ENCODE results near the gene NEK1. TPM values are rescaled to one million over a fixed set of nuclear protein-coding genes. Genes with fewer than 3 reads are reported as not detected.

NEK1 gene
- total and polyA plus RNA-seq, 2 experiments from 2014 or later = 9.3 to 19.5 TPM

DNA sequence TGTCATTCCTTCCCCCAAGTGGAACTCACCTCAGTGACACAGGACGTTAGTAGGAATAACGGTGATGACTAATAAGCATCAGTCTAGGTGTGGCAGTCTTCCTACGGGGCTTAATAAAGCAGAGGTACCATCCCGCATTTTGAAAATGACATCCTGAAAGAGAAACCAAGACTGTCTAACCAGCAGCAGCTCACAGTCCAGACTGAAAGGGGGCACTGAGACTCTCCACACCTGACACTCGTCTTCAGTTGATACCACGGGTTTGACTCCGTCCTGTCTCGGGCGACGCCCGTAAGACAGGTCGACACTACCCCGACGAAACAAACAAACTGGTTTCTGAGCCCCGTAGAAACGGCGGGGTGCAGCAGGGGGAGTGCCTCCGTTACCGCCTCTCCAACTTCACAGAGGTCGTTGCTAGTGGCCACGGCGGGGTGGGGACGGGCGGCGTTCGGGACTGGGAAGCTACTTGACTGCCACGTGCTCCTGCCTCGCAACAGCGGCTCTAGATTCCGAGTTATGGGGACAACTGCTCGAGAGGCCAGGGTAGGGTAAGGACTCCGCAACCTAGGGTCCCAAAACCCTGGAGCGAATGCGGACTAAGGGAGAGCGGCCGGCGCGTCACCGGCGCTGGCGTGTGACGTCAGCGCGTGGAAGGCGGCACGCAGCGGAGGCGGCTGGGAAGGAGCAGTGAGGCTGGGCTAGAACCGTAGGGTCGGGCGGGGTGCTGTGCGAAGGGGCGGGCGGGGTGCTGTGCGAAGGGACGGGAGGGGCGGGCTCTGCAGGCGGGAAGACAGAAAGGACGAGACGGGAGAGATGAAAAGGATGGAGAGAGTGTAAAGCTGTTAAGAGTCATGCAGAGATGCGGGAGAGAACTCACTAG is at the start of gene NEK1 (continued):
- TF ChIP-seq REST (IDR thresholded peaks at IDR 0.05; ENCODE audit: unreplicated experiment) (no peak), STAT1 (IDR thresholded peaks at IDR 0.05; ENCODE audit: unreplicated experiment) (no peak)

GRCh38 chr4:169661761-169662160 is 49.4 kb upstream of the NEK1 start:
- H3K79me2 ChIP-seq (replicated peaks; ENCODE audit: insufficient read depth) = peaks cover 33% of the 10 kb centered on the region
- TF ChIP-seq CREB1 (CRISPR knock-in tag; IDR thresholded peaks at IDR 0.05; ENCODE audit: low read depth) = no peak
- TF ChIP-seq NANOG (IDR thresholded peaks at IDR 0.05; ENCODE audit: borderline replicate concordance) = no peak
- no peak for TF ChIP-seq EZH2 (IDR thresholded peaks at IDR 0.05; ENCODE audit: low read depth, unreplicated experiment)
- TF ChIP-seq, protein P1, sequence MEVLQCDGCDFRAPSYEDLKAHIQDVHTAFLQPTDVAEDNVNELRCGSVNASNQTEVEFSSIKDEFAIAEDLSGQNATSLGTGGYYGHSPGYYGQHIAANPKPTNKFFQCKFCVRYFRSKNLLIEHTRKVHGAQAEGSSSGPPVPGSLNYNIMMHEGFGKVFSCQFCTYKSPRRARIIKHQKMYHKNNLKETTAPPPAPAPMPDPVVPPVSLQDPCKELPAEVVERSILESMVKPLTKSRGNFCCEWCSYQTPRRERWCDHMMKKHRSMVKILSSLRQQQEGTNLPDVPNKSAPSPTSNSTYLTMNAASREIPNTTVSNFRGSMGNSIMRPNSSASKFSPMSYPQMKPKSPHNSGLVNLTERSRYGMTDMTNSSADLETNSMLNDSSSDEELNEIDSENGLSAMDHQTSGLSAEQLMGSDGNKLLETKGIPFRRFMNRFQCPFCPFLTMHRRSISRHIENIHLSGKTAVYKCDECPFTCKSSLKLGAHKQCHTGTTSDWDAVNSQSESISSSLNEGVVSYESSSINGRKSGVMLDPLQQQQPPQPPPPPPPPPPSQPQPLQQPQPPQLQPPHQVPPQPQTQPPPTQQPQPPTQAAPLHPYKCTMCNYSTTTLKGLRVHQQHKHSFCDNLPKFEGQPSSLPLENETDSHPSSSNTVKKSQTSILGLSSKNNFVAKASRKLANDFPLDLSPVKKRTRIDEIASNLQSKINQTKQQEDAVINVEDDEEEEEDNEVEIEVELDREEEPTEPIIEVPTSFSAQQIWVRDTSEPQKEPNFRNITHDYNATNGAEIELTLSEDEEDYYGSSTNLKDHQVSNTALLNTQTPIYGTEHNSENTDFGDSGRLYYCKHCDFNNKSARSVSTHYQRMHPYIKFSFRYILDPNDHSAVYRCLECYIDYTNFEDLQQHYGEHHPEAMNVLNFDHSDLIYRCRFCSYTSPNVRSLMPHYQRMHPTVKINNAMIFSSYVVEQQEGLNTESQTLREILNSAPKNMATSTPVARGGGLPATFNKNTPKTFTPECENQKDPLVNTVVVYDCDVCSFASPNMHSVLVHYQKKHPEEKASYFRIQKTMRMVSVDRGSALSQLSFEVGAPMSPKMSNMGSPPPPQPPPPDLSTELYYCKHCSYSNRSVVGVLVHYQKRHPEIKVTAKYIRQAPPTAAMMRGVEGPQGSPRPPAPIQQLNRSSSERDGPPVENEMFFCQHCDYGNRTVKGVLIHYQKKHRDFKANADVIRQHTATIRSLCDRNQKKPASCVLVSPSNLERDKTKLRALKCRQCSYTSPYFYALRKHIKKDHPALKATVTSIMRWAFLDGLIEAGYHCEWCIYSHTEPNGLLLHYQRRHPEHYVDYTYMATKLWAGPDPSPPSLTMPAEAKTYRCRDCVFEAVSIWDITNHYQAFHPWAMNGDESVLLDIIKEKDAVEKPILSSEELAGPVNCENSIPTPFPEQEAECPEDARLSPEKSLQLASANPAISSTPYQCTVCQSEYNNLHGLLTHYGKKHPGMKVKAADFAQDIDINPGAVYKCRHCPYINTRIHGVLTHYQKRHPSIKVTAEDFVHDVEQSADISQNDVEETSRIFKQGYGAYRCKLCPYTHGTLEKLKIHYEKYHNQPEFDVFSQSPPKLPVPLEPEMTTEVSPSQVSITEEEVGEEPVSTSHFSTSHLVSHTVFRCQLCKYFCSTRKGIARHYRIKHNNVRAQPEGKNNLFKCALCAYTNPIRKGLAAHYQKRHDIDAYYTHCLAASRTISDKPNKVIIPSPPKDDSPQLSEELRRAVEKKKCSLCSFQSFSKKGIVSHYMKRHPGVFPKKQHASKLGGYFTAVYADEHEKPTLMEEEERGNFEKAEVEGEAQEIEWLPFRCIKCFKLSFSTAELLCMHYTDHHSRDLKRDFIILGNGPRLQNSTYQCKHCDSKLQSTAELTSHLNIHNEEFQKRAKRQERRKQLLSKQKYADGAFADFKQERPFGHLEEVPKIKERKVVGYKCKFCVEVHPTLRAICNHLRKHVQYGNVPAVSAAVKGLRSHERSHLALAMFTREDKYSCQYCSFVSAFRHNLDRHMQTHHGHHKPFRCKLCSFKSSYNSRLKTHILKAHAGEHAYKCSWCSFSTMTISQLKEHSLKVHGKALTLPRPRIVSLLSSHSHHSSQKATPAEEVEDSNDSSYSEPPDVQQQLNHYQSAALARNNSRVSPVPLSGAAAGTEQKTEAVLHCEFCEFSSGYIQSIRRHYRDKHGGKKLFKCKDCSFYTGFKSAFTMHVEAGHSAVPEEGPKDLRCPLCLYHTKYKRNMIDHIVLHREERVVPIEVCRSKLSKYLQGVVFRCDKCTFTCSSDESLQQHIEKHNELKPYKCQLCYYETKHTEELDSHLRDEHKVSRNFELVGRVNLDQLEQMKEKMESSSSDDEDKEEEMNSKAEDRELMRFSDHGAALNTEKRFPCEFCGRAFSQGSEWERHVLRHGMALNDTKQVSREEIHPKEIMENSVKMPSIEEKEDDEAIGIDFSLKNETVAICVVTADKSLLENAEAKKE (CRISPR knock-in tag; IDR thresholded peaks at IDR 0.05) = no peak
- no peak for TF ChIP-seq ZNF331 (CRISPR knock-in tag; IDR thresholded peaks at IDR 0.05; ENCODE audit: low read depth)
- TF ChIP-seq STAT1 (IDR thresholded peaks at IDR 0.05; ENCODE audit: unreplicated experiment) = no peak
- TF ChIP-seq, protein P2, sequence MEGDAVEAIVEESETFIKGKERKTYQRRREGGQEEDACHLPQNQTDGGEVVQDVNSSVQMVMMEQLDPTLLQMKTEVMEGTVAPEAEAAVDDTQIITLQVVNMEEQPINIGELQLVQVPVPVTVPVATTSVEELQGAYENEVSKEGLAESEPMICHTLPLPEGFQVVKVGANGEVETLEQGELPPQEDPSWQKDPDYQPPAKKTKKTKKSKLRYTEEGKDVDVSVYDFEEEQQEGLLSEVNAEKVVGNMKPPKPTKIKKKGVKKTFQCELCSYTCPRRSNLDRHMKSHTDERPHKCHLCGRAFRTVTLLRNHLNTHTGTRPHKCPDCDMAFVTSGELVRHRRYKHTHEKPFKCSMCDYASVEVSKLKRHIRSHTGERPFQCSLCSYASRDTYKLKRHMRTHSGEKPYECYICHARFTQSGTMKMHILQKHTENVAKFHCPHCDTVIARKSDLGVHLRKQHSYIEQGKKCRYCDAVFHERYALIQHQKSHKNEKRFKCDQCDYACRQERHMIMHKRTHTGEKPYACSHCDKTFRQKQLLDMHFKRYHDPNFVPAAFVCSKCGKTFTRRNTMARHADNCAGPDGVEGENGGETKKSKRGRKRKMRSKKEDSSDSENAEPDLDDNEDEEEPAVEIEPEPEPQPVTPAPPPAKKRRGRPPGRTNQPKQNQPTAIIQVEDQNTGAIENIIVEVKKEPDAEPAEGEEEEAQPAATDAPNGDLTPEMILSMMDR (conservative IDR thresholded peaks at IDR 0.05; ENCODE audit: low read depth in 2 of 2) = no peak
- TF ChIP-seq POLR2AphosphoS5 (IDR thresholded peaks at IDR 0.05; ENCODE audit: low read depth) = no peak
- TF ChIP-seq JUNB (IDR thresholded peaks at IDR 0.05; ENCODE audit: unreplicated experiment) = no peak
- no peak for TF ChIP-seq EZH2phosphoT487 (IDR thresholded peaks at IDR 0.05; ENCODE audit: unreplicated experiment)

More at GRCh38 chr4:169661761-169662160, 49.4 kb upstream of the NEK1 start:
- no peak for ATAC-seq
- H3K9me3 Mint-ChIP-seq = peaks cover 7% of the 10 kb centered on the region; the same call in 2 of the 3 replicates
- Histone ChIP-seq H3K9me2 (ENCODE audit: insufficient read depth) (no peaks in the 10 kb centered on the region), H3K4me2 (no peak overlapping the region), H3K27ac (ENCODE audit: low read depth) (no peak overlapping the region), H3K36me3 (ENCODE audit: insufficient read depth) (peaks cover 5% of the 10 kb centered on the region; the same call in 1 of the 2 replicates), H3K27me3 (ENCODE audit: insufficient read depth) (no peaks in the 10 kb centered on the region), H3K4me3 (no peak overlapping the region), H3F3A (replicated peaks; ENCODE audit: low read depth) (no peaks in the 10 kb centered on the region), H4K20me1 (replicated peaks; ENCODE audit: insufficient read depth) (no peaks in the 10 kb centered on the region), H3K4me1 (ENCODE audit: insufficient read depth) (peaks cover 18% of the 10 kb centered on the region), H2AFZ (no peak overlapping the region)
- no peak for DNase-seq (ENCODE audit: low spot score)
- no peaks in the 10 kb centered on the region for H3K27me3 Mint-ChIP-seq (ENCODE audit: insufficient read depth, low read depth, poor library complexity)
- no peak overlapping the region for H3K27ac Mint-ChIP-seq
- no peak overlapping the region for H3K4me3 Mint-ChIP-seq
- H3K4me1 Mint-ChIP-seq = peaks cover 23% of the 10 kb centered on the region; the same call in 2 of the 3 replicates
- peaks cover 16% of the 10 kb centered on the region for H3K36me3 Mint-ChIP-seq (ENCODE audit: low read depth)
